Measurements from ENCODE around the gene PPP1R8. TPM values are rescaled to one million over a fixed set of nuclear protein-coding genes. Genes with fewer than 3 reads are reported as not detected.

PPP1R8 gene
- total RNA-seq, 2 donors from 2014 or later: 45.0 to 48.1 TPM

DNA sequence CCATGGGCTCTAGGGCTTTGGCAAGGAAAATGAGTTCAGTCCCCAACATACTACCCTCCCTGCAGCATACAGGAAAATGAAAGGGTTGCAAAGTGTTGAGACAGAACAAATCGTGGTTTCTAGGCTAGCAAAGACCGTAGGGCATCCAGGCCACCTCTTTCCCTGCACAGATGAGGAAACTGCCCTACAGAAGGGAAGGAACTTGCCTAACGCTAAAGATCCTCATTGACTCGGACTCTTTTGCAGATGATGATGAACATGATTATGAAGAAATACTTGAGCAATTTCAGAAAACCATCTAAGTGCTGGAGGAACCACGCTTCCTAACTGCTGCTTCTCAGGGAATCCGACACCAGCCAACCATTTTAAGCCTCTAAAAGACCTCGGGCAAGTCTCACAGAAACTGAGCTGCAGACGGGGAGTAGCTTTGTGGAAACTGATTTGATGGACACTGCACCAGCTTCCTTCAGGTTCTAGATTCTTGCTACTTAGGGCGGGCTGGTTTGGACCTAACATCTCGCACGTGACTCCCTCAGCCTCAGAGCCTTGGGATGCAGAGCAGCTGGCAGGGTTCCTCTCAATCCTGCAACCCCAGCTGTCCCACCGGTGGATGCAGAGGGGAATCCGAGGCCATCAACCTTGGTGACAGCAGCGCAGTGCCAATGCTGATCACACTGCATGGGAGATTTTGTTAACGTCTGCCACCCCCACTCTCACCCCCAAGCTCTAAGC is 55.2 kb downstream of the PPP1R8 start:
- Mint-ChIP-seq H3K36me3 (ENCODE audit: low read depth) (peaks cover 44% of the 10 kb centered on the region), H3K27me3 (ENCODE audit: insufficient read depth) (no peaks in the 10 kb centered on the region), H3K4me3 (no peak overlapping the region), H3K9me3 (no peaks in the 10 kb centered on the region), H3K27ac (no peak overlapping the region), H3K4me1 (peaks cover 12% of the 10 kb centered on the region)
- no peak for DNase-seq
- Histone ChIP-seq H3K9ac (ENCODE audit: extremely low read depth, low read length, poor library complexity, severe bottlenecking) (no peak overlapping the region), H3K27me3 (ENCODE audit: control insufficient read depth, insufficient read depth, low read length, poor library complexity, severe bottlenecking) (no peaks in the 10 kb centered on the region), H3K36me3 (ENCODE audit: control insufficient read depth, insufficient read depth, low read length) (peaks cover 22% of the 10 kb centered on the region), H3K9me3 (ENCODE audit: control insufficient read depth, low read length) (no peaks in the 10 kb centered on the region), H3K4me1 (ENCODE audit: control insufficient read depth, insufficient read depth, low read length) (no peaks in the 10 kb centered on the region), H3K4me3 (ENCODE audit: low read length) (no peak overlapping the region), H3K27ac (ENCODE audit: low read depth, low read length) (no peak overlapping the region)
- WGBS, 2 experiments (ENCODE audit: insufficient coverage in 1 of 2, insufficient read length in 1 of 2): 95 to 99% methylated on average over 13 to 15 of the region's 15 CpGs
- TF ChIP-seq, protein P1, sequence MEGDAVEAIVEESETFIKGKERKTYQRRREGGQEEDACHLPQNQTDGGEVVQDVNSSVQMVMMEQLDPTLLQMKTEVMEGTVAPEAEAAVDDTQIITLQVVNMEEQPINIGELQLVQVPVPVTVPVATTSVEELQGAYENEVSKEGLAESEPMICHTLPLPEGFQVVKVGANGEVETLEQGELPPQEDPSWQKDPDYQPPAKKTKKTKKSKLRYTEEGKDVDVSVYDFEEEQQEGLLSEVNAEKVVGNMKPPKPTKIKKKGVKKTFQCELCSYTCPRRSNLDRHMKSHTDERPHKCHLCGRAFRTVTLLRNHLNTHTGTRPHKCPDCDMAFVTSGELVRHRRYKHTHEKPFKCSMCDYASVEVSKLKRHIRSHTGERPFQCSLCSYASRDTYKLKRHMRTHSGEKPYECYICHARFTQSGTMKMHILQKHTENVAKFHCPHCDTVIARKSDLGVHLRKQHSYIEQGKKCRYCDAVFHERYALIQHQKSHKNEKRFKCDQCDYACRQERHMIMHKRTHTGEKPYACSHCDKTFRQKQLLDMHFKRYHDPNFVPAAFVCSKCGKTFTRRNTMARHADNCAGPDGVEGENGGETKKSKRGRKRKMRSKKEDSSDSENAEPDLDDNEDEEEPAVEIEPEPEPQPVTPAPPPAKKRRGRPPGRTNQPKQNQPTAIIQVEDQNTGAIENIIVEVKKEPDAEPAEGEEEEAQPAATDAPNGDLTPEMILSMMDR (conservative IDR thresholded peaks at IDR 0.05): no peak

DNA sequence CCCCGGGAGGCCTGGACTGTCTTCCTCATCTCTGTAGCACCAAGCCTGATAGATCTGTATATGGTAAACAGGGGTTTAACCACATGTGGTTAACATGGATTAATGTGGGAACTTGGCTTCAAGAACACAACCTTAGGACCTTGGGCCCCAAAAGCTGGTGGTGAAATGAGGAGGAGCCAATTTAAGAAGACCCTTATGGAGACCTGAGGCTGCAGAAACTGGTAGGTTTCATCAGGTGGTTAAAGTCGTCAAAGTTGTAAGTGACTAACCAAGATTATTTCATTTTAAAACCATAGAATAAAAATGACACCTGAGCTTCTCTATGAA is 55.7 kb downstream of the PPP1R8 start:
- TF ChIP-seq, protein P1 (conservative IDR thresholded peaks at IDR 0.05): no peak
- WGBS, 2 experiments (ENCODE audit: insufficient coverage in 1 of 2, insufficient read length in 1 of 2): 100% methylated on average over 2 of the region's 2 CpGs; no CpG with 5 or more reads in 1 of the 2 experiments
- no peak for DNase-seq
- Histone ChIP-seq H3K4me3 (ENCODE audit: low read length) (no peak overlapping the region), H3K9me3 (ENCODE audit: control insufficient read depth, low read length) (no peaks in the 10 kb centered on the region), H3K9ac (ENCODE audit: extremely low read depth, low read length, poor library complexity, severe bottlenecking) (no peak overlapping the region), H3K27me3 (ENCODE audit: control insufficient read depth, insufficient read depth, low read length, poor library complexity, severe bottlenecking) (no peaks in the 10 kb centered on the region), H3K36me3 (ENCODE audit: control insufficient read depth, insufficient read depth, low read length) (peaks cover 27% of the 10 kb centered on the region), H3K4me1 (ENCODE audit: control insufficient read depth, insufficient read depth, low read length) (no peaks in the 10 kb centered on the region), H3K27ac (ENCODE audit: low read depth, low read length) (no peak overlapping the region)
- Mint-ChIP-seq H3K27ac (no peak overlapping the region), H3K27me3 (ENCODE audit: insufficient read depth) (no peaks in the 10 kb centered on the region), H3K4me3 (no peak overlapping the region), H3K36me3 (ENCODE audit: low read depth) (peaks cover 48% of the 10 kb centered on the region), H3K4me1 (peaks cover 12% of the 10 kb centered on the region), H3K9me3 (no peaks in the 10 kb centered on the region)

DNA sequence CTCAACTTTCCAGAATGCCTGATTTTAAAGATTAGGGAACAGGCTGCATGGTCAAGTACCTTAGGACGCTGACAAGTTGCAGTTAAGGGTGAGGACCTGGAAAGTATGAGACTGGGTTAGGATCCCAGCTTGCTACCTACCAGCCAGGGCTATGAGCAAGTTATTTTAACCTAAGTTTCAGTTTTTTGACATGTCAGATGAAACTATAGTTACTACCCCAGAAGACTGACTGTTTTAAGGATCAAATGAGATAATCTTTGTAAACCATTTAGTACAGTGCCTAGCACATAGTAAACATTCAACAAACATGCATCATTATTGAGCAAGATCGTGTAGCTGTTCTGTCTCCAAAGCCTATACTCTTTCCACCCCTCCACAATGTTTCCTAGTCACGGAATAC is 56.2 kb downstream of the PPP1R8 start:
- peaks cover 12% of the 10 kb centered on the region for H3K4me1 Mint-ChIP-seq
- TF ChIP-seq, protein P1 (conservative IDR thresholded peaks at IDR 0.05): no peak
- no peak overlapping the region for H3K4me3 Mint-ChIP-seq
- Histone ChIP-seq H3K4me3 (ENCODE audit: low read length) (no peak overlapping the region), H3K27ac (ENCODE audit: low read depth, low read length) (no peak overlapping the region), H3K27me3 (ENCODE audit: control insufficient read depth, insufficient read depth, low read length, poor library complexity, severe bottlenecking) (no peaks in the 10 kb centered on the region), H3K9me3 (ENCODE audit: control insufficient read depth, low read length) (no peaks in the 10 kb centered on the region), H3K4me1 (ENCODE audit: control insufficient read depth, insufficient read depth, low read length) (no peaks in the 10 kb centered on the region), H3K36me3 (ENCODE audit: control insufficient read depth, insufficient read depth, low read length) (peaks cover 31% of the 10 kb centered on the region), H3K9ac (ENCODE audit: extremely low read depth, low read length, poor library complexity, severe bottlenecking) (no peak overlapping the region)
- 94 to 99% methylated on average over 3 of the region's 3 CpGs for WGBS, 2 experiments (ENCODE audit: insufficient coverage in 1 of 2, insufficient read length in 1 of 2)
- DNase-seq: no peak
- H3K27me3 Mint-ChIP-seq (ENCODE audit: insufficient read depth): no peaks in the 10 kb centered on the region
- no peaks in the 10 kb centered on the region for H3K9me3 Mint-ChIP-seq
- H3K27ac Mint-ChIP-seq: no peak overlapping the region
- H3K36me3 Mint-ChIP-seq (ENCODE audit: low read depth): peaks cover 51% of the 10 kb centered on the region
